K562 (cell line): ENCODE data around the gene MED19. TPM values are rescaled to one million over a fixed set of nuclear protein-coding genes. Genes with fewer than 3 reads are reported as not detected.
A peak's percentile ranks its signal among the peaks of the same experiment; 100 is the strongest.

ENCODE experiments used
- CBFA2T2 ChIP-seq: fragments of 450-650 bp; conservative IDR thresholded peaks from 2 replicates; pipeline ENCODE4 v1.6.1; 2017; ENCODE audit warnings: mild to moderate bottlenecking
- COPS2 ChIP-seq: fragments of 450-650 bp; conservative IDR thresholded peaks from 2 replicates; pipeline ENCODE4 v1.6.1; 2016; ENCODE audit warnings: mild to moderate bottlenecking, moderate library complexity
- CREBBP ChIP-seq: IDR thresholded peaks from one replicate; pipeline ENCODE4 v1.6.1; 2012; ENCODE audit warnings: low read depth, mild to moderate bottlenecking, control low read depth, inconsistent platforms, low read length
- FOXA3 ChIP-seq, 2 experiments: fragments of 450-650 bp in 1 of 2; sonication (generic) in 1 of 2; formaldehyde crosslinking; IDR thresholded peaks in 1 of 2; conservative IDR thresholded peaks in 1 of 2; 2 replicates each; pipeline versions ENCODE4 v1.4.0 to v1.8.0; 2020 to 2022; ENCODE audit warnings: mild to moderate bottlenecking in 2 of 2, missing genetic modification reagents in 1 of 2
- FOXJ3 ChIP-seq: sonication (generic); formaldehyde crosslinking; IDR thresholded peaks from 2 replicates; pipeline ENCODE4 v1.4.0; 2020; ENCODE audit warnings: mild to moderate bottlenecking, missing genetic modification reagents
- FOXK2 ChIP-seq, 2 experiments: fragments of 450-650 bp; IDR thresholded peaks in 1 of 2; conservative IDR thresholded peaks in 1 of 2; 2 replicates each; pipeline ENCODE4 v1.6.1; 2016; ENCODE audit warnings: low read depth in 2 of 2, mild to moderate bottlenecking in 1 of 2
- FOXP4 ChIP-seq: sonication (generic); formaldehyde crosslinking; IDR thresholded peaks from 2 replicates; pipeline ENCODE4 v1.8.0; 2022; ENCODE audit warnings: mild to moderate bottlenecking, missing genetic modification reagents, borderline replicate concordance
- ILK ChIP-seq: fragments of 450-650 bp; IDR thresholded peaks from 2 replicates; pipeline ENCODE4 v1.6.1; 2016; ENCODE audit warnings: missing genetic modification characterization, low read depth, mild to moderate bottlenecking, missing compliant biosample characterization, moderate library complexity, borderline replicate concordance
- KLF16 ChIP-seq: IDR thresholded peaks from 2 replicates; pipeline ENCODE4 v1.6.1; 2016; ENCODE audit warnings: antibody characterized with exemption
- LARP7 ChIP-seq: fragments of 450-650 bp; IDR thresholded peaks from 2 replicates; pipeline ENCODE4 v1.6.1; 2016
- NCOA4 ChIP-seq: fragments of 450-650 bp; IDR thresholded peaks from 2 replicates; pipeline ENCODE4 v1.6.1; 2018; ENCODE audit warnings: mild to moderate bottlenecking; ENCODE audit not compliant: partially characterized antibody
- NFE2L1 ChIP-seq: fragments of 450-650 bp; IDR thresholded peaks from 2 replicates; pipeline ENCODE4 v1.6.1; 2016; ENCODE audit warnings: missing genetic modification characterization, low read depth, mild to moderate bottlenecking, missing compliant biosample characterization, moderate library complexity, borderline replicate concordance
- PCBP2 ChIP-seq: fragments of 200-400 bp; formaldehyde crosslinking; IDR thresholded peaks from 2 replicates; pipeline ENCODE4 v1.6.1; 2018; ENCODE audit warnings: low read length, low read depth, mild to moderate bottlenecking, moderate library complexity; ENCODE audit not compliant: poor library complexity, severe bottlenecking
- PML ChIP-seq: IDR thresholded peaks from 2 replicates; pipeline ENCODE4 v1.6.1; 2012; ENCODE audit warnings: low read length, inconsistent platforms
- SMAD3 ChIP-seq: fragments of 450-650 bp; formaldehyde crosslinking; conservative IDR thresholded peaks from 2 replicates; pipeline ENCODE4 v1.4.0; 2020; ENCODE audit warnings: mild to moderate bottlenecking
- SP2 ChIP-seq: IDR thresholded peaks from 2 replicates; pipeline ENCODE4 v1.6.1; 2011; ENCODE audit warnings: mild to moderate bottlenecking, low read depth, low read length, moderate library complexity; ENCODE audit not compliant: poor library complexity, severe bottlenecking; ENCODE audit errors: extremely low read depth
- STAT5B ChIP-seq: fragments of 250-450 bp; sonication (Bioruptor Pico); IDR thresholded peaks from 2 replicates; pipeline ENCODE4 v1.8.0; 2021; ENCODE audit warnings: mild to moderate bottlenecking, inconsistent platforms
- SUPT5H ChIP-seq: fragments of 450-650 bp; IDR thresholded peaks from 2 replicates; pipeline ENCODE4 v1.6.1; 2016
- TEAD1 ChIP-seq, 2 experiments: fragments of 450-650 bp in 1 of 2; sonication (generic) in 1 of 2; formaldehyde crosslinking; IDR thresholded peaks; 2 replicates each; pipeline versions ENCODE4 v1.4.0 to v1.8.0; 2020 to 2022; ENCODE audit warnings: mild to moderate bottlenecking in 2 of 2, missing genetic modification reagents in 1 of 2
- ZBTB26 ChIP-seq: fragments of 450-650 bp; formaldehyde crosslinking; IDR thresholded peaks from 2 replicates; pipeline ENCODE4 v1.4.0; 2022; ENCODE audit warnings: missing genetic modification characterization
- ZEB2 ChIP-seq: fragments of 450-650 bp; IDR thresholded peaks from 2 replicates; pipeline ENCODE4 v1.6.1; 2016
- ZHX1 ChIP-seq: fragments of 150-350 bp; conservative IDR thresholded peaks from 2 replicates; pipeline ENCODE4 v1.6.1; 2014; ENCODE audit warnings: low read length
- ZNF311 ChIP-seq: fragments of 250-450 bp; sonication (Bioruptor Pico); IDR thresholded peaks from 2 replicates; pipeline ENCODE4 v1.4.0; 2020; ENCODE audit warnings: mild to moderate bottlenecking, moderate library complexity
- polyA plus RNA-seq, 8 experiments: library from polyadenylated mRNA; depleted of rRNA in 4 of 8; stranded (reverse) in 5 of 8; unstranded in 3 of 8; fragments of >200 nt; fragmentation: Nextera tagmentation in 2 of 8; fragmentation: Illumina TruSeq in 1 of 8; extraction: Ambion mirVana in 2 of 8; extraction: Trizol in 1 of 8; gene quantifications; 2 replicates each; pipeline versions ENCODE4 v1.2.1 to v1.2.3, GENCODE V29; 2011 to 2014; ENCODE audit warnings: inconsistent platforms in 1 of 8, missing spikeins in 1 of 8
- total RNA-seq, 7 experiments: library from RNA; depleted of rRNA in 6 of 7; stranded (reverse); fragments of >200 nt in 6 of 7; fragmentation: Illumina TruSeq in 2 of 7; extraction: Trizol in 2 of 7; gene quantifications; 2 replicates each; pipeline versions ENCODE4 v1.2.1 to v1.2.3, GENCODE V29; 2011 to 2021; ENCODE audit warnings: low replicate concordance in 1 of 7

The MED19 gene
- total and polyA plus RNA-seq, 9 of the 15 experiments (the other 6 are each of a cell fraction or from before 2014, with no cell fraction given), result 7.3 to 23.5 (median 15.0) TPM

- TF ChIP-seq FOXP4 (CRISPR knock-in tag) (no peak), NCOA4 (no peak), STAT5B (CRISPR knock-in tag) (no peak), COPS2 (no peak), NFE2L1 (tag) (no peak), LARP7 (no peak), SP2 (peak; percentile 75), PCBP2 (no peak), PML (peak; percentile 61; the same call in 1 of the 2 replicates), KLF16 (peak; percentile 21; the same call in 1 of the 2 replicates), TEAD1 (CRISPR knock-in tag; IDR thresholded peaks at IDR 0.05) (peak in 1 of 2 experiments; percentile 74; a peak in 1 of 4 replicates), FOXJ3 (no peak), ZEB2 (no peak), CREBBP (no peak), ZNF311 (CRISPR knock-in tag) (no peak), FOXK2 (conservative IDR thresholded peaks at IDR 0.05 in 1 of 2, IDR thresholded peaks at IDR 0.05 in 1 of 2; ENCODE audit: low read depth in 2 of 2) (peak; percentile 76 to 100; a peak in 3 of 4 replicates), ZBTB26 (CRISPR knock-in tag) (peak; percentile 59; the same call in 1 of the 2 replicates), ILK (tag) (no peak), ZHX1 (no peak; the same call in none of the 2 replicates), SUPT5H (peak; percentile 62), CBFA2T2 (no peak), FOXA3 (CRISPR knock-in tag; conservative IDR thresholded peaks at IDR 0.05 in 1 of 2, IDR thresholded peaks at IDR 0.05 in 1 of 2) (no peak), SMAD3 (CRISPR knock-in tag) (no peak)
Measured at GRCh38 chr11:57667117-57667735, 44.8 kb downstream of the MED19 start (continued).
